ENCODE data around the gene EXOC6.

The EXOC6 gene

GRCh38 chr10:93062514-93063143, 214.3 kb downstream of the EXOC6 start:
- in situ Hi-C loops (cut with HindIII; ENCODE audit: low sequenced_read_pairs), result no loop called here
- no peak for DNase-seq (ENCODE audit: low read depth)
- TF ChIP-seq, protein P1, sequence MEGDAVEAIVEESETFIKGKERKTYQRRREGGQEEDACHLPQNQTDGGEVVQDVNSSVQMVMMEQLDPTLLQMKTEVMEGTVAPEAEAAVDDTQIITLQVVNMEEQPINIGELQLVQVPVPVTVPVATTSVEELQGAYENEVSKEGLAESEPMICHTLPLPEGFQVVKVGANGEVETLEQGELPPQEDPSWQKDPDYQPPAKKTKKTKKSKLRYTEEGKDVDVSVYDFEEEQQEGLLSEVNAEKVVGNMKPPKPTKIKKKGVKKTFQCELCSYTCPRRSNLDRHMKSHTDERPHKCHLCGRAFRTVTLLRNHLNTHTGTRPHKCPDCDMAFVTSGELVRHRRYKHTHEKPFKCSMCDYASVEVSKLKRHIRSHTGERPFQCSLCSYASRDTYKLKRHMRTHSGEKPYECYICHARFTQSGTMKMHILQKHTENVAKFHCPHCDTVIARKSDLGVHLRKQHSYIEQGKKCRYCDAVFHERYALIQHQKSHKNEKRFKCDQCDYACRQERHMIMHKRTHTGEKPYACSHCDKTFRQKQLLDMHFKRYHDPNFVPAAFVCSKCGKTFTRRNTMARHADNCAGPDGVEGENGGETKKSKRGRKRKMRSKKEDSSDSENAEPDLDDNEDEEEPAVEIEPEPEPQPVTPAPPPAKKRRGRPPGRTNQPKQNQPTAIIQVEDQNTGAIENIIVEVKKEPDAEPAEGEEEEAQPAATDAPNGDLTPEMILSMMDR (IDR thresholded peaks at IDR 0.05; ENCODE audit: low read depth, low read length, missing control alignments), result peak; percentile 63
- H3K4me3 ChIP-seq (ENCODE audit: low read depth, low read length), result peak overlapping the region; percentile 26

DNA sequence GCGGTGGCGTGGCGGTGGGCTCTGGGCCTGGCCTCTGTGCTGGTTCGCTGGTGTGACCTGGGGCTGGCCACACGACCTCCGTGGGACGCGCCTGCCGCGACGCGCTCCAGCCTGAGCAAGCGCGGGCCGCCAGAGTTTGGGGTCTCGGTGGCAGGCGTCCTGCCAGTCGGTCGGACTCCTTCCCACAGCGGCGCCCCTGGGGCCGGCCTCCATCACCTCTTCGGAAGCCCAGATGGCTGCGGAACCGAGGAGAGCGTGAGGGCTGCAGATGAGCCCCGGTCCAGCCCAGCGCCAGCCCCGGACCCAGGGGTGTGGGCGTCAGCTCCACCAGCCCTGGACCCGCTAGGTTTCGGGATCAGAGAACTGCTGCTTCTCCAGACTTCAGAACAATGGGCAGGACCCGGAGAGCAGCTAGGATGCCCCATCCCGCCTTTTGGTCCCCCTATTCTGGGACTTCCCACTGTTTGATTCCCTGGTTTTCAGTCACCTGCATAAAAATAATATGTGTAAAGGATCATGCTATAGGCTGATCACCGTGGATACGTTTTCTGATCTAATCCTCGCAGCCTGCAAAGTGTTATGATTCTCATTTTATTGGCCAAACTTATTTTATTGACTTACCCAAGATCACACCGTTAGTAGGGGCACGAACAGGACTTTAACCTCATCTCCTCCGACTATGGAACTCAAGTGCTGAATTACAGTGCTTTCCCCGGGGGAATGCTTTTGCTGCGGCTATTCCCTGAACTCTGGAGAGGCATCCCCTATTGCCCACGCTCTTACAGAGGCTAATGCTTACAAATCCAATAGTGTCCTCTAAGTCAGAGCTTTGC, 215.0 kb downstream of the EXOC6 start:
- TF ChIP-seq, protein P1 (IDR thresholded peaks at IDR 0.05; ENCODE audit: low read depth, low read length, missing control alignments), result no peak
- in situ Hi-C loops (cut with HindIII; ENCODE audit: low sequenced_read_pairs), result no loop called here
- peak overlapping the region; percentile 26 for H3K4me3 ChIP-seq (ENCODE audit: low read depth, low read length)
- no peak for DNase-seq (ENCODE audit: low read depth)

- no peak for DNase-seq (ENCODE audit: low read depth)
- H3K4me3 ChIP-seq (ENCODE audit: low read depth, low read length), result no peak overlapping the region
- in situ Hi-C loops (cut with HindIII; ENCODE audit: low sequenced_read_pairs), result no loop called here
- TF ChIP-seq, protein P1 (IDR thresholded peaks at IDR 0.05; ENCODE audit: low read depth, low read length, missing control alignments), result no peak
These were observed 215.8 kb downstream of the EXOC6 start for GRCh38 chr10:93063977-93064660.

DNA sequence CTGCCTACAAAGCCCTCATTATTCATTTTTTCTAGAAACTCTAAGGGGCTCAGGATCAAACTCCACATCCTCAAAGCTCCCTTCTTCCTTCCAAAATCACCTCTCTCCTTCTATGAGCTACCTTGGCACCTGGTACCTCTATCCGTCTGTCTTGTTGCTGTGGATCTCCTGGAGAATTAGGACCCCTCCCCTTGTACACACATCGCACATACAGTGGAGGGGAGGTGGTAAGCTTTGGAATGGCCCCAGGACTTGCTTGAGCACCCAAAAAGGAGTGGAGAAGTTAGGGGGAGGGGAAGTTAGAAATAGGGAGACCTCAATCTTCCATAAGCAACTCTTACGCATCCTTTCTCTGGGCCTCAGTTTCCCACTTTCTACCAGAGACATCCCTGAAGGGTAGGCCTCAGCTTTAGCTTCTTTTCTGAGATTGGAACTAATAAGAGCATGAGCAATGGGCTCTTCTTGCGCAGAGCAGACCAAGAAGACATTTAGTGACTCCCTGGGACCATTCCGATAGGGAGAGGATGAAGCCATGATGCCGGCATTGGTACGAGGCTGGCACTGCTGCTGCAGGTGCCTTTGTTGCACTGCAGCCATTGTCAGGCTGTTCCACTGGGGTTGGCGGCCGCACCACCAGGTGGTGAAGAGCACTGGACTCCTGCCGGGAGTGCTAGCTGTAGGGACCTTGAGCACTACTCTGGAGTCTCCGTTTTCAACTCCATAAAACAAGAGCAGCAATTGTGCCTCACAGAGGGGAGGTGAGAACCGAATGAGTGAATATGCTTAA, 216.7 kb downstream of the EXOC6 start:
- H3K4me3 ChIP-seq (ENCODE audit: low read depth, low read length), result no peak overlapping the region
- no peak for DNase-seq (ENCODE audit: low read depth)
- TF ChIP-seq, protein P1 (IDR thresholded peaks at IDR 0.05; ENCODE audit: low read depth, low read length, missing control alignments), result no peak
- in situ Hi-C loops (cut with HindIII; ENCODE audit: low sequenced_read_pairs), result loop anchor here (5.0 kb wide), 1 partner anchor 222 kb away; no protein-coding TSS in a partner anchor

GRCh38 chr10:93065675-93066543, 217.6 kb downstream of the EXOC6 start:
- H3K4me3 ChIP-seq (ENCODE audit: low read depth, low read length), result peak overlapping the region; percentile 12
- in situ Hi-C loops (cut with HindIII; ENCODE audit: low sequenced_read_pairs), result loop anchor here (5.0 kb wide), 1 partner anchor 221 kb away; no protein-coding TSS in a partner anchor
- DNase-seq (ENCODE audit: low read depth), result no peak
- TF ChIP-seq, protein P1 (IDR thresholded peaks at IDR 0.05; ENCODE audit: low read depth, low read length, missing control alignments), result no peak
